Measurements from ENCODE around the gene CHD3. TPM values are rescaled to one million over a fixed set of nuclear protein-coding genes. Genes with fewer than 3 reads are reported as not detected.

Gene CHD3
- polyA plus RNA-seq, 1 experiment = 49.1 TPM

GRCh38 chr17:7956228-7956965 is 67.8 kb downstream of the CHD3 start:
- POLR2A ChIA-PET = no interaction called here
- CTCF ChIA-PET = interaction anchor here (1.1 to 1.5 kb wide), 3 partner anchors 24 to 101 kb away, joined by 3 to 4 read pairs (median 4); no protein-coding TSS in a partner anchor
- TF ChIP-seq CTCF (IDR thresholded peaks at IDR 0.05; ENCODE audit: insufficient read depth, low read depth, low read length) = no peak
- Histone ChIP-seq H3K27me3 (ENCODE audit: control insufficient read depth, insufficient read depth, low read length) (no peaks in the 10 kb centered on the region), H3K4me3 (ENCODE audit: low read depth, low read length) (no peak overlapping the region), H3K36me3 (ENCODE audit: control insufficient read depth, insufficient read depth, low read length) (no peaks in the 10 kb centered on the region)
- no peak for DNase-seq (ENCODE audit: low read depth)

- ChIA-PET CTCF (interaction anchor here (0.7 to 1.0 kb wide), 2 partner anchors 13 to 30 kb away, joined by 3 read pairs; no protein-coding TSS in a partner anchor), POLR2A (no interaction called here)
- TF ChIP-seq CTCF (IDR thresholded peaks at IDR 0.05; ENCODE audit: insufficient read depth, low read depth, low read length) = no peak
- no peaks in the 10 kb centered on the region for H3K36me3 ChIP-seq (ENCODE audit: control insufficient read depth, insufficient read depth, low read length)
- no peak overlapping the region for H3K4me3 ChIP-seq (ENCODE audit: low read depth, low read length)
- H3K27me3 ChIP-seq (ENCODE audit: control insufficient read depth, insufficient read depth, low read length) = peaks cover 2% of the 10 kb centered on the region; the same call in 1 of the 2 replicates
- DNase-seq (ENCODE audit: low read depth) = no peak
Observed at GRCh38 chr17:7959503-7960253, 71.1 kb downstream of the CHD3 start.

- Histone ChIP-seq H3K27me3 (ENCODE audit: control insufficient read depth, insufficient read depth, low read length) (peaks cover 2% of the 10 kb centered on the region; the same call in 1 of the 2 replicates), H3K36me3 (ENCODE audit: control insufficient read depth, insufficient read depth, low read length) (no peaks in the 10 kb centered on the region), H3K4me3 (ENCODE audit: low read depth, low read length) (no peak overlapping the region)
- POLR2A ChIA-PET = no interaction called here
- DNase-seq (ENCODE audit: low read depth) = no peak
- no peak for TF ChIP-seq CTCF (IDR thresholded peaks at IDR 0.05; ENCODE audit: insufficient read depth, low read depth, low read length)
- CTCF ChIA-PET = interaction anchor here (1.3 to 2.0 kb wide), 2 partner anchors 10 to 29 kb away, joined by 3 to 5 read pairs; no protein-coding TSS in a partner anchor
Observed at GRCh38 chr17:7961421-7961820, 72.8 kb downstream of the CHD3 start.

Small RNAs within 50 kb of the gene (small RNA-seq; reads per million reads assigned to genes)
- gene SCARNA21 (ENCODE audit: insufficient read length, low read depth, low replicate concordance) = 0.63 reads per million

Other genes starting within 250 kb of the CHD3 start
- gene ATP1B2, start 237.9 kb upstream of the CHD3 start, polyA plus RNA-seq (2011; rRNA removed) = not detected in 2 replicates
- gene TP53, start 201.3 kb upstream of the CHD3 start, polyA plus RNA-seq (2011; rRNA removed) = 27.6 and 48.4 TPM in 2 replicates
- 5.8 and 7.9 TPM in 2 replicates for gene WRAP53, start 200.3 kb upstream of the CHD3 start, polyA plus RNA-seq (2011; rRNA removed)
- gene EFNB3, start 183.6 kb upstream of the CHD3 start, polyA plus RNA-seq (2011; rRNA removed) = 4.9 and 5.3 TPM in 2 replicates
- gene DNAH2, start 171.0 kb upstream of the CHD3 start, polyA plus RNA-seq (2011; rRNA removed) = 0.09 and 0.10 TPM in 2 replicates
- gene KDM6B, start 54.6 kb upstream of the CHD3 start, polyA plus RNA-seq (2011; rRNA removed) = 0.91 and 1.2 TPM in 2 replicates
- 0.25 and 0.29 TPM in 2 replicates for gene TMEM88, start 33.7 kb upstream of the CHD3 start, polyA plus RNA-seq (2011; rRNA removed)
- gene NAA38, start 31.2 kb upstream of the CHD3 start, polyA plus RNA-seq (2011; rRNA removed) = 74.9 and 82.7 TPM in 2 replicates
- gene CYB5D1, start 30.8 kb upstream of the CHD3 start, polyA plus RNA-seq (2011; rRNA removed) = 6.7 and 7.9 TPM in 2 replicates
- 2.2 and 2.9 TPM in 2 replicates for gene RNF227, start 27.5 kb downstream of the CHD3 start, polyA plus RNA-seq (2011; rRNA removed)
- 1.9 TPM in 2 replicates for gene KCNAB3, start 41.1 kb downstream of the CHD3 start, polyA plus RNA-seq (2011; rRNA removed)
- 204 and 264 TPM in 2 replicates for gene TRAPPC1, start 43.2 kb downstream of the CHD3 start, polyA plus RNA-seq (2011; rRNA removed)
- gene CNTROB, start 43.4 kb downstream of the CHD3 start, polyA plus RNA-seq (2011; rRNA removed) = 19.4 and 26.8 TPM in 2 replicates
- gene GUCY2D, start 113.8 kb downstream of the CHD3 start, polyA plus RNA-seq (2011; rRNA removed) = 0.01 TPM in 1 of 2 replicates, not detected in the other
- not detected in 2 replicates for gene ALOX15B, start 150.3 kb downstream of the CHD3 start, polyA plus RNA-seq (2011; rRNA removed)
- not detected in 2 replicates for gene ALOX12B, start 198.9 kb downstream of the CHD3 start, polyA plus RNA-seq (2011; rRNA removed)
- gene ALOXE3, start 229.7 kb downstream of the CHD3 start, polyA plus RNA-seq (2011; rRNA removed) = 0.04 and 0.10 TPM in 2 replicates
- not detected in 2 replicates for gene HES7, start 235.3 kb downstream of the CHD3 start, polyA plus RNA-seq (2011; rRNA removed)